ENCODE data around the gene BCAS3.

GRCh38 chr17:61128661-61129115 lies 451.0 kb downstream of the BCAS3 start:
- TF ChIP-seq CTCF (IDR thresholded peaks at IDR 0.05) (no peak), POLR2A (IDR thresholded peaks at IDR 0.05) (no peak)
